ENCODE results near the gene COG1.

Gene COG1

DNA sequence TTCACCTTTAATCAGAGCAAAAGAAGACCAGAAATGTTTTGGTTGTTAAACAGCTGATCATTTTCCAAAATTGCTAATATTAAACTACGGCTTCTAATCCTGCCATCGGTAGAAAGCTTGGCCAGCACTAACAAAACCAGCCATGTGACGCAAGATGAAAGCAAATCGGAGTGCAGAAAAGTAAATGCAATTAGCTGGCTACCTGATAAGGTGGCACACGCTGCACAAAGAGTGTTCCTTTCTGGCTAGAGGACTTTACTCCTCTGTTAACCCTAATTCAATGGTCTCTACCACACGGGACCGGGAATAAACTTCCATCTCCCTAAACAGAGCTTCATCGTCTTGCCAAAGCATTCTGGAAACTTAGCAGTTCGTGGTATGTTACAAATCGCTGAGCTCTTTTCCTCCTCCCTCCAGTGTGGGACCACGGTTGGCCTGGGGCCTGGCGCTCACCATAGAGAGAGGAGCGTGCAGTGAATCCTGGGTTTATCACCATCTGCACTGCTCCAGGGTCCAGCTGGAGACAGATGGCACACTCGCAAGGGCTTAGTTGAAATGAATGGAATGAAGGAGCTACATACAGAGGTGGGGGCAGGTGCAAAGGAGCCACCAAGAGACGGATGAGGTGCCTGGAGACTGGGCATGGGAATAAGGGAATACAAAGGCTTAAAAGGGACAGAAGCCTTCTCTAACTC is 10.1 kb upstream of the COG1 start:
- TF ChIP-seq, protein P1, sequence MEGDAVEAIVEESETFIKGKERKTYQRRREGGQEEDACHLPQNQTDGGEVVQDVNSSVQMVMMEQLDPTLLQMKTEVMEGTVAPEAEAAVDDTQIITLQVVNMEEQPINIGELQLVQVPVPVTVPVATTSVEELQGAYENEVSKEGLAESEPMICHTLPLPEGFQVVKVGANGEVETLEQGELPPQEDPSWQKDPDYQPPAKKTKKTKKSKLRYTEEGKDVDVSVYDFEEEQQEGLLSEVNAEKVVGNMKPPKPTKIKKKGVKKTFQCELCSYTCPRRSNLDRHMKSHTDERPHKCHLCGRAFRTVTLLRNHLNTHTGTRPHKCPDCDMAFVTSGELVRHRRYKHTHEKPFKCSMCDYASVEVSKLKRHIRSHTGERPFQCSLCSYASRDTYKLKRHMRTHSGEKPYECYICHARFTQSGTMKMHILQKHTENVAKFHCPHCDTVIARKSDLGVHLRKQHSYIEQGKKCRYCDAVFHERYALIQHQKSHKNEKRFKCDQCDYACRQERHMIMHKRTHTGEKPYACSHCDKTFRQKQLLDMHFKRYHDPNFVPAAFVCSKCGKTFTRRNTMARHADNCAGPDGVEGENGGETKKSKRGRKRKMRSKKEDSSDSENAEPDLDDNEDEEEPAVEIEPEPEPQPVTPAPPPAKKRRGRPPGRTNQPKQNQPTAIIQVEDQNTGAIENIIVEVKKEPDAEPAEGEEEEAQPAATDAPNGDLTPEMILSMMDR (IDR thresholded peaks at IDR 0.05; ENCODE audit: control extremely low read depth, extremely low read depth, low read depth, missing control alignments): no peak
- POLR2A ChIA-PET: no interaction called here
- no peak for DNase-seq (ENCODE audit: extremely low spot score)
- CTCF ChIA-PET: interaction anchor here (1.1 to 2.8 kb wide), 5 partner anchors 9 to 626 kb away, joined by 3 to 10 read pairs (median 5); no protein-coding TSS in a partner anchor

DNA sequence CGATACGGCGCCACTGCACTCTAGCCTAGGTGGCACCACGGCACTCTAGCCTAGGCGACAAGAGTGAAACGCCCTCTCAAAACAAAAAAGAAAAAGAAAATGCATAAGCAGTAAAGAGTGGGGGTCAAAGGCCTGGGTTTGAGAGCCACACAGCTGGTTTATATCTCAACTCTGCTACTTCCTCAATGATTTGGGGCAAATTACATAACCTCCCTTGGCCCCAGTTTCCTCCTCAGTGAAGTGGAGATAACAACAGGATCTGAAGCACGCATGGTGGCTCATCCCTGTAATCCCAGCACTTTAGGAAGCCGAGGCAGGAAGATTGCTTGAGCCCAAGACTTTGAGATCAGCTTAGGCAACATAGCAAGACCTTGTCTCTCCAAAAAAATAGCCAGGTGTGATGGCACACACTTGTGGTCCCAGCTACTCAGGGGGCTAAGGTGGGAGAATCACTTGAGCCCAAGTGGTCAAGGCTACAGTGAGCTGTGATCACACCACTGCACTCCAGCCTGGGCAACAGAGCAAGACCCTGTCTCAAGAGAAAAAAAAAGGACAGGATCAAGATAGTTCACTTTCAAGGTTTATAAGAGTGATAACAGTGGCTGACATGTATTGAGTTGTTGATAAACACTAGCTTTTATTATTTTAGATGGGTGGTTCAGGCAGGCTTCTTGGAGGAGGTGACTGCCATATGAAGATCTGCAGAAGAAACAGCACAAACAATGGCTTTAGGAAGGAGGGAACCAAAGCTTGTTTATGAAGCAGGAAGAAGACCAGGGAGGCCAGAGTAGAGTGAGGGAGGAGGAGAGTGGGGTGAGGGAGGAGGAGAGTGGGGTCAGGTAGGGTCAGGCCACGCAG is 8.5 kb upstream of the COG1 start:
- TF ChIP-seq, protein P1 (IDR thresholded peaks at IDR 0.05; ENCODE audit: control extremely low read depth, extremely low read depth, low read depth, missing control alignments): no peak
- ChIA-PET POLR2A (no interaction called here), CTCF (interaction anchor here (1.3 to 2.8 kb wide), 3 partner anchors 457 to 628 kb away, joined by 3 to 10 read pairs (median 6); no protein-coding TSS in a partner anchor)
- no peak for DNase-seq (ENCODE audit: extremely low spot score)

GRCh38 chr17:73186283-73187050 is 6.4 kb upstream of the COG1 start:
- TF ChIP-seq, protein P1 (IDR thresholded peaks at IDR 0.05; ENCODE audit: control extremely low read depth, extremely low read depth, low read depth, missing control alignments): no peak
- POLR2A ChIA-PET: interaction anchor here (0.6 kb wide), 1 partner anchor 251 kb away, joined by 9 read pairs; no protein-coding TSS in a partner anchor
- CTCF ChIA-PET: interaction anchor here (2.7 to 6.3 kb wide), 2 partner anchors 460 to 461 kb away, joined by 6 to 90 read pairs; no protein-coding TSS in a partner anchor
- no peak for DNase-seq (ENCODE audit: extremely low spot score)

DNA sequence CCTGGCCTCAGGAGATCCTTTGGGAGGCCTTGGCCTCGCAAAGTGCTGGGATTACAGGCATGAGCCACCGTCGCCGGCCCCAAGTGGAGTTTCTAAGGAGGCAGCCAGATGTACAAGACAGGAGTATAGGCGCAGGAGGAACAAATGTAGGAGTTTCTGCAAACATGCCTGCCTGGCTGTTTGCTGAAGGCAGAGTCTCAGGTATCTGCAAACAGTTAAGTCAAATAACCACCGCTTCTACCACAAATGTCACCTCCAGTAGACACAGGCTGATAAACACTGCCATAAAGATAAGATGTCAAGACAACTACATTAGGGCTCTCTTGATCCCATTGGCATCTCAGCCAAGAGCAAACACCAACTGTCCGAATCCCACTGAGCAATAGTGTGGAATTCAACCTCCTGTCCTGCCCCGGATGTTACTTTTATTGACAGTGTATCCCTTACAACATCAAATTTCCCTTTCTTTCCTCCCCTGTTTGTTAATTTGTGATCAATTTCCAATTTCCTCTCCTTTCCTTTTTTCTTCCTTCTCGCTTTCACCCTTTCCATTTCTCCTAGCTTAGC is 5.6 kb upstream of the COG1 start:
- CTCF ChIA-PET: interaction anchor here (1.8 to 6.3 kb wide), 2 partner anchors 30 to 461 kb away, joined by 5 to 90 read pairs; no protein-coding TSS in a partner anchor
- POLR2A ChIA-PET: interaction anchor here (0.6 kb wide), 1 partner anchor 252 kb away, joined by 9 read pairs; no protein-coding TSS in a partner anchor
- TF ChIP-seq, protein P1 (IDR thresholded peaks at IDR 0.05; ENCODE audit: control extremely low read depth, extremely low read depth, low read depth, missing control alignments): no peak
- DNase-seq (ENCODE audit: extremely low spot score): no peak

GRCh38 chr17:73188011-73188410 is 4.8 kb upstream of the COG1 start:
- TF ChIP-seq, protein P1 (IDR thresholded peaks at IDR 0.05; ENCODE audit: control extremely low read depth, extremely low read depth, low read depth, missing control alignments): no peak
- DNase-seq (ENCODE audit: extremely low spot score): no peak
- POLR2A ChIA-PET: no interaction called here
- CTCF ChIA-PET: interaction anchor here (1.7 to 6.3 kb wide), 3 partner anchors 20 to 462 kb away, joined by 5 to 90 read pairs (median 7); no protein-coding TSS in a partner anchor
